ENCODE data around the gene NOTCH1. TPM values are rescaled to one million over a fixed set of nuclear protein-coding genes. Genes with fewer than 3 reads are reported as not detected.

The NOTCH1 gene
- total RNA-seq, 1 donor from 2014 or later = 121 TPM

- H3K9me3 Mint-ChIP-seq = no peaks in the 10 kb centered on the region
Measured at GRCh38 chr9:136552117-136552703, 6.4 kb upstream of the NOTCH1 start.

GRCh38 chr9:136551401-136552116 is 5.7 kb upstream of the NOTCH1 start:
- Mint-ChIP-seq H3K36me3 (ENCODE audit: low read depth) (no peaks in the 10 kb centered on the region), H3K27me3 (ENCODE audit: insufficient read depth) (peaks cover 7% of the 10 kb centered on the region), H3K4me3 (no peak overlapping the region), H3K9me3 (no peaks in the 10 kb centered on the region), H3K27ac (no peak overlapping the region), H3K4me1 (ENCODE audit: low read depth) (peaks cover 5% of the 10 kb centered on the region)
- intact Hi-C loops (cut with micrococcal nuclease) = no loop called here
- DNase-seq (ENCODE audit: low spot score) = no peak

More at GRCh38 chr9:136552117-136552703, 6.4 kb upstream of the NOTCH1 start:
- Mint-ChIP-seq H3K4me3 (no peak overlapping the region), H3K27me3 (ENCODE audit: insufficient read depth) (peaks cover 7% of the 10 kb centered on the region), H3K36me3 (ENCODE audit: low read depth) (no peaks in the 10 kb centered on the region), H3K4me1 (ENCODE audit: low read depth) (no peaks in the 10 kb centered on the region), H3K27ac (no peak overlapping the region)
- DNase-seq (ENCODE audit: low spot score) = no peak
- intact Hi-C loops (cut with micrococcal nuclease) = no loop called here

DNA sequence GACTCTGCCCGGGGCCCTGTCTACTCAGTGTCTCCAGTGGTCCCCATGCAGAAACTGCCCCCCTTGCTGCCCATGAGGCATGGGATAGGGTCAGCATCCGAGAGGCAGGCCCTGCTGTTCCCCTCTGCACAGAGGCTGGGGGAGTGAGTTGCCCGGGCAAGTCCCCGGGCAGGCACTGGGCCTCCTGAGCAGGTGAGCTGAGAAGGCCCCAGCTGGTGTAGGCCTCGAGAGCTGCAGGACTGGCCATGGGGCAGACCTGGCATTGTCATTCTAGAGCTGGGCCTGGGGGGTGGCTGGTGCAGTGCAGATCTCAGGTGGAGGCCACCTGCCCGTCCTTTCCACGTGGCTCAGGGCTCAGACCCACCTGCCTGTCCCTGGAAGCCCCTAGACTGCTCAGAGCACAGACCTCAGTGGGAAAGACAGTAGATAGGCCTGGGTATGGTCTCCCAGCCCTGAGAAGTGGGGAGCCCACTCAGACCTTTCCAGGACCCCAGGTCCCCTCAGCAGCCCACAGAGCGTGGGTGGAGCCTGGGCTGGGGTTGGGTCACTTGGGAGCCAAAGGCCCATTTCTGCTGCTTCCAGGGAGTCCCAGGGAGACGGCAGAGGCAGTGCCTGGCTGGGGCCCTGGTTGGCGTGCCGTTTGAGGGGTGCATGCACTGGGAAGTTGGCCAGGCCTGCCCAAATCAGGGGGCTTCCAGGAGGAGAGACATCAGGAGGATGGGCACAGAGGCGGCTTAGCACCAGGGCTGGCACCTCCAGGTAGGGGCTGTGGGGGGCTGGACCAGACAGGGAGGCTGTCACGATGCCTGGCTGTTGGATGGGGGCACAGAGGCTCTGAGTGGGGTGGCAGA is 4.8 kb upstream of the NOTCH1 start:
- Mint-ChIP-seq H3K4me3 (no peak overlapping the region), H3K27ac (no peak overlapping the region)

DNA sequence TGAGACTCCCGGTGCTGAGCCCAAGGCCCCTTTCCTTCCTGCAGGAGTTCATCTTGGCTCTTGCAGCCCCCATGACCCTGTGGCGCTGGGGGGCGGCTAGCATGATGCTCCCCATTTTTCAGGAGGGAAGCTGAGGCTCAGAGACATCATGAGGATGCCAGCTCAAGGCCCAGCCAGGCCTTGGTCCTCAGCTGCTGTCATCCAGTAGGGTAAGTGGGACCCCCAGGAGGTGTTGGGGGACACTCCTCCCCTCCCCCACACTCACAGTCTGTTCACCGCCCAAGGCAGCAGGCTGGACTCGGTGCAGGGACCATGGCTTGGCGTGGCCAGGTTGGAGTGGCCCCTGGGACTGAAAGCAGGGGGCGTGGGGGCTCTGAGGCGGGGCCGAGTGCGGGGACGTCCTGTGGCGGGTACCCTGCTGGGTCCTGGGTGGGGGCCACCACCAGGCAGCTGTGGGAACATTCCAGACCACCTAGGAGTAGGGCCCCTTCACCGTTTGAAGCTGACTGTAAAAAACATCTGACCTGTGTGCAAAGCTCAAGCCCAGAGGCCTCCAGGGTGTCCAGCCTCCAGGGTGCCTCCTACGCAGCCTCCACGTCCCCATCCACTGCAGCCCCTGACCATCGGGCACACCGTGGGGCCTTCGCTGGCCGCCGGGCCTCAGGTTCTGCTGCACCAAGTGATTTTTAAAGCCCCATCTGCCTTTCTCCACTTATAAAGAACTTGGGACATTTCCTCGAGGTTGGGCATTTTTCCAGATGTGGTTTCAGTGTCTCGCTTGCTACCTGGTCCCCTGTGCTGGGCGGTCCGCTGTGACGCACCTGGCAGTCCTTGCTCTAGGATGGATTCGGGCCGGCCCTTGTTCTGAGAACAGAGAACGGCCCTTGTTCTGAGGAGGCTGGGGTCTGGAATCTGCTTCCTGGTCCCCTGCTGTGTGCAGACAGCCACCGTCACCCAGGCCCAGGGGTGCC is 3.4 kb upstream of the NOTCH1 start:
- intact Hi-C loops (cut with micrococcal nuclease) = loop anchor here (5.0 kb wide), 1 partner anchor 243 kb away; the partner anchor contains the start of gene TMEM141
- H3K4me3 Mint-ChIP-seq = no peak overlapping the region
- DNase-seq (ENCODE audit: low spot score) = no peak
- H3K27me3 Mint-ChIP-seq (ENCODE audit: insufficient read depth) = peaks cover 4% of the 10 kb centered on the region
- no peaks in the 10 kb centered on the region for H3K36me3 Mint-ChIP-seq (ENCODE audit: low read depth)
- H3K27ac Mint-ChIP-seq = no peak overlapping the region
- no peaks in the 10 kb centered on the region for H3K9me3 Mint-ChIP-seq
- peaks cover 5% of the 10 kb centered on the region for H3K4me1 Mint-ChIP-seq (ENCODE audit: low read depth)

More for the DNA sequence above, 4.8 kb upstream of the NOTCH1 start:
- peaks cover 5% of the 10 kb centered on the region for H3K4me1 Mint-ChIP-seq (ENCODE audit: low read depth)
- no peaks in the 10 kb centered on the region for H3K36me3 Mint-ChIP-seq (ENCODE audit: low read depth)
- H3K27me3 Mint-ChIP-seq (ENCODE audit: insufficient read depth) = peaks cover 5% of the 10 kb centered on the region
- intact Hi-C loops (cut with micrococcal nuclease) = no loop called here
- no peak for DNase-seq (ENCODE audit: low spot score)
- H3K9me3 Mint-ChIP-seq = no peaks in the 10 kb centered on the region

DNA sequence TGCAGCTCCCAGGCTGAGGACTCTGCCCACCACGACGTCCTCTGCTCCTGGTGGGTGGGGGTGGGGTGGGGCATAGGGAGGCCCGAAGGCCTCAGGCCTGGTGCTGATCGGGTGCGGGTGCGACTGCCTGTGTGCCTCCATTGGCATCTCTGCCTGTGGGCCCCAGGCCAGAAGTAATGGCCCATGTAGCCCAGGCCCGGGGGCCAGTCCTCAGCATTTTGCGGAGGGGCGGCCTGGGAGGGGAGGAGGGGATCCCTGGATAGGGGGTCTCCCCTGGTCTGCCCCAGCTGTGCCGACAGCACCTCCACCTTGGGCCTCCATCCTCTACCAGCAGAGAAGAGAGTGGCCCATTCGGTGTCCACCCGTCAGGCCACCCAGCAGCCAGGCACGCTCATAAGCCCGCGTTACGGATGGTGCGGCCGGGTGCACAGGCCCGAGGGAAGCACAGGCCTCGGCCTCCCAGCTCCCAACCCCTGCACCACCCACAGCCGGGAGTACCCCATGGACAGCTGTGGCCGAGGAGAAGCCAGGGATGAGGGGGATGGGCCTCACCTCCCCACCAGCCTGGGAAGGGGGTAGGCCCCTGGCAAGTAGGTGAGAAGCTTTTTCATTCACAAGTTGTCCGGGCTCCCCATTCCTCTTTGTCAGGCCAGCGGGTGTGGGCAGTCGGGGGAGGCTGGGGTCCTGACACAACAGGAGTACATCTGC is 1.8 kb upstream of the NOTCH1 start:
- Mint-ChIP-seq H3K4me3 (no peak overlapping the region), H3K9me3 (no peaks in the 10 kb centered on the region), H3K27me3 (ENCODE audit: insufficient read depth) (peaks cover 2% of the 10 kb centered on the region), H3K4me1 (ENCODE audit: low read depth) (peaks cover 5% of the 10 kb centered on the region), H3K36me3 (ENCODE audit: low read depth) (peaks cover 10% of the 10 kb centered on the region), H3K27ac (no peak overlapping the region)
- DNase-seq (ENCODE audit: low spot score) = no peak
- intact Hi-C loops (cut with micrococcal nuclease) = loop anchor here (5.0 kb wide), 1 partner anchor 245 kb away; the partner anchor contains the start of gene TMEM141

DNA sequence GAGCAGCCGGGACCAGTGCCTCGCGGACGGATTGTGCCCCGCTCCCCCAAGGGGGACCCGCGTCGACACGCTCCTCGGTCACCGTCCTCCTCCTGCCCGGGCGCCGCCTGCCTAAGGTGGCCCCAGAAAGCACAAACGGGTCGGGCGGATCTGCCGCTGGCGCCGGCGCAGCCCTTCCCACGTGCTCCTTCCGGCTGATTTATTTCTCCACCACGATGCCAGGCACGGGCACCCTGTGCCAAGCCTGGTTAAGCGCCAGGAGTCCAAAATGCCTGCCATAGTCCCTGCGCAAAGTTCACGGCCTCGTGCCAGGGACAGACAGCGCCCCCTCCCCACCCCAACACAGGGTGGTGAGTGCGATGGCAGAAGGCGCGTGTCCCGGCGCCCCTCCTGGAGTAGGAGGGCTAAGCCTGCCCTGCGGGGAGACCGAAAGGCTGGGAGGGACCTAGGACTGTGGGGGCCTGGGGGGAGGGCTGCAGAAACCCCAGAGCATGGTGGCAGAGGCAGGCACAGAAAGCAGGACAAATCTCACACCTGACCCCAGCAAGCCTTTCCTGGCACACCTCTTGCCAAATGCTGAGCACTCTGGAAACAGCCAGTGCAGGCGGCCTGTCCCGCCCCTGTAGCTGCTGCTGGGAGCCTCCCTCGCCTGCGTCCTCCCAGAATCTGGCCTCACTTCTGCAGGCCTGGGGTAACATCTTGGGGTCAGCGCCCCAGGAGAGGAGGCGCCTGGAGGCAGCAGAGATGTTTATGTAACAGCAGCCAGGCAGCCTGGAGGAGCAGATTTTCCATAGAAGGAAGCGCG is 1.1 kb upstream of the NOTCH1 start:
- H3K36me3 Mint-ChIP-seq (ENCODE audit: low read depth) = peaks cover 15% of the 10 kb centered on the region
- intact Hi-C loops (cut with micrococcal nuclease) = loop anchor here (1.0 to 5.0 kb wide), 5 partner anchors 9 to 245 kb away; partner anchors contain the start of genes SEC16A and TMEM141
- peaks cover 5% of the 10 kb centered on the region for H3K4me1 Mint-ChIP-seq (ENCODE audit: low read depth)
- DNase-seq (ENCODE audit: low spot score) = peak; percentile 31
- H3K27ac Mint-ChIP-seq = peak overlapping the region; percentile 83
- H3K9me3 Mint-ChIP-seq = no peaks in the 10 kb centered on the region
- peak overlapping the region; percentile 81 for H3K4me3 Mint-ChIP-seq
- peaks cover under 1% of the 10 kb centered on the region for H3K27me3 Mint-ChIP-seq (ENCODE audit: insufficient read depth)

GRCh38 chr9:136545692-136545964 is 220 bp downstream of the NOTCH1 start:
- Mint-ChIP-seq H3K9me3 (no peaks in the 10 kb centered on the region), H3K27me3 (ENCODE audit: insufficient read depth) (no peaks in the 10 kb centered on the region), H3K4me3 (no peak overlapping the region), H3K36me3 (ENCODE audit: low read depth) (peaks cover 20% of the 10 kb centered on the region), H3K4me1 (ENCODE audit: low read depth) (peaks cover 10% of the 10 kb centered on the region), H3K27ac (no peak overlapping the region)
- DNase-seq (ENCODE audit: low spot score) = no peak
- intact Hi-C loops (cut with micrococcal nuclease) = loop anchor here (5.0 kb wide), 1 partner anchor 247 kb away; the partner anchor contains the start of gene TMEM141

GRCh38 chr9:136544964-136545691 is 720 bp downstream of the NOTCH1 start:
- Mint-ChIP-seq H3K27ac (peak overlapping the region; percentile 81), H3K9me3 (no peaks in the 10 kb centered on the region), H3K4me3 (peak overlapping the region; percentile 94), H3K4me1 (ENCODE audit: low read depth) (peaks cover 15% of the 10 kb centered on the region), H3K27me3 (ENCODE audit: insufficient read depth) (no peaks in the 10 kb centered on the region), H3K36me3 (ENCODE audit: low read depth) (peaks cover 25% of the 10 kb centered on the region)
- DNase-seq (ENCODE audit: low spot score) = peak; percentile 66
- intact Hi-C loops (cut with micrococcal nuclease) = loop anchor here (5.0 kb wide), 1 partner anchor 247 kb away; the partner anchor contains the start of gene TMEM141

GRCh38 chr9:136544548-136544963 is 1.3 kb downstream of the NOTCH1 start:
- intact Hi-C loops (cut with micrococcal nuclease) = no loop called here
- H3K27ac Mint-ChIP-seq = peak overlapping the region; percentile 81
- H3K4me1 Mint-ChIP-seq (ENCODE audit: low read depth) = peaks cover 21% of the 10 kb centered on the region
- DNase-seq (ENCODE audit: low spot score) = peak; percentile 48
- H3K4me3 Mint-ChIP-seq = peak overlapping the region; percentile 94
- no peaks in the 10 kb centered on the region for H3K9me3 Mint-ChIP-seq
- no peaks in the 10 kb centered on the region for H3K27me3 Mint-ChIP-seq (ENCODE audit: insufficient read depth)
- peaks cover 26% of the 10 kb centered on the region for H3K36me3 Mint-ChIP-seq (ENCODE audit: low read depth)

DNA sequence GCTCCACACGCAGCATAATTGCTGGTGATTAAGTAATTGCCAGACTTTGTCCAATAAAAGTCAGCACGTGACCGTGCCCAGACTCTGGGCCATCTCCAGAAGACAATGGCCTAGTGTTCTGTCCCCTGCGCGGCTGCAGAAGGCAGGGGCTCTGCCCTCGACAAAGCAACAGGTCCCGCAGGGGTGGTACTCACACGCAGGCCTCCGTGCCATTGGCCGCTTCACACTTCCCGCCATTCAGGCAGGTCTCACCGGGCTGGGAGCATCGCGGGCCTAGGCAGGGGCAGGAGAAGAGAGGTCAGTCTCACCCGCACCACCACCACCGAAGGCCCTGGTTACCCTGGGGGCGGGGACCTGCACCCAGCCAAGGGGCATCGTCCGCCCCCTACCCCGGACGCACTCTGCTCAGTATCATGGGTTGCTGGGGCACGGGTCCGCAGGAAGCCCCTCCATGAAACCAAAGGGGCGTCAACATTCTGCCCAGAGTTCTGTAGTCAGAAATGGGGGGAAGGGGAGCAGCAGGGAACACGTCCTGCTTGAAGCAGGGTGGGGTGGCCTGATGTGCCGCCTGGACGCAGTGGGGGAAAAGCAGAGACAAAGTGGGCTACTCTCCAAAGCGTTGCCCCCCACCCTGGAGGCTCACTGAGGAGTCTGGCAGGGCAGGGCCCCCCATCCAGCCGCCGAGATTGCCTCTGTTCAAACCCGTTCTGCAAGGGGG is 1.9 kb downstream of the NOTCH1 start:
- DNase-seq (ENCODE audit: low spot score) = no peak
- Mint-ChIP-seq H3K9me3 (no peaks in the 10 kb centered on the region), H3K27ac (no peak overlapping the region), H3K36me3 (ENCODE audit: low read depth) (peaks cover 29% of the 10 kb centered on the region), H3K4me3 (peak overlapping the region; percentile 94), H3K4me1 (ENCODE audit: low read depth) (peaks cover 27% of the 10 kb centered on the region), H3K27me3 (ENCODE audit: insufficient read depth) (no peaks in the 10 kb centered on the region)
- intact Hi-C loops (cut with micrococcal nuclease) = no loop called here

Measured in activated T-helper 1 cell treated with anti-CD3 and anti-CD28 coated beads, Interleukin-12 subunit alpha, Interleukin-12 subunit beta, Interleukin-2, Interleukin-4 antibody, amounts not matched to agents 30 ng/mL and 10 ng/mL and 1 ng/mL, durations not matched to agents 14 hours and 24 hours and 36 hours (primary cell).